K562 (cell line): ENCODE results near the gene PTTG1IP. TPM values are rescaled to one million over a fixed set of nuclear protein-coding genes. Genes with fewer than 3 reads are reported as not detected.

Experiments
- ADNP ChIP-seq: fragments of 200-800 bp; sonication (Bioruptor generic); IDR thresholded peaks from 2 replicates; pipeline ENCODE4 v1.6.1; 2016; ENCODE audit warnings: missing genetic modification characterization, missing compliant biosample characterization
- ARID2 ChIP-seq: fragments of 450-650 bp; IDR thresholded peaks from 2 replicates; pipeline ENCODE4 v1.6.1; 2017; ENCODE audit warnings: antibody characterized with exemption, mild to moderate bottlenecking
- CBFA2T3 ChIP-seq: fragments of 450-650 bp; IDR thresholded peaks from 2 replicates; pipeline ENCODE4 v1.6.1; 2017
- IFI16 ChIP-seq: fragments of 250-450 bp; sonication (Bioruptor Pico); IDR thresholded peaks from 2 replicates; pipeline ENCODE4 v2.1.2; 2022; ENCODE audit warnings: mild to moderate bottlenecking, inconsistent platforms
- NFRKB ChIP-seq: fragments of 450-650 bp; IDR thresholded peaks from 2 replicates; pipeline ENCODE4 v1.6.1; 2016; ENCODE audit warnings: low read depth
- RBM39 ChIP-seq: fragments of 200-400 bp; formaldehyde crosslinking; optimal IDR thresholded peaks from 2 replicates; pipeline ENCODE3; 2018; ENCODE audit warnings: low read depth, low read length
- SAFB ChIP-seq: fragments of 200-400 bp; formaldehyde crosslinking; IDR thresholded peaks from 2 replicates; pipeline ENCODE4 v1.6.1; 2017; ENCODE audit warnings: low read depth, low read length, borderline replicate concordance
- STAG1 ChIP-seq: sonication (generic); formaldehyde crosslinking; IDR thresholded peaks from 2 replicates; pipeline ENCODE4 v1.5.0; 2020; ENCODE audit warnings: missing genetic modification reagents, borderline replicate concordance
- SUPT5H ChIP-seq: fragments of 450-650 bp; IDR thresholded peaks from 2 replicates; pipeline ENCODE4 v1.6.1; 2016
- polyA plus RNA-seq, 8 experiments: library from polyadenylated mRNA; depleted of rRNA in 4 of 8; stranded (reverse) in 5 of 8; unstranded in 3 of 8; fragments of >200 nt; fragmentation: Nextera tagmentation in 2 of 8; fragmentation: Illumina TruSeq in 1 of 8; extraction: Ambion mirVana in 2 of 8; extraction: Trizol in 1 of 8; gene quantifications; 2 replicates each; pipeline versions ENCODE4 v1.2.1 to v1.2.3, GENCODE V29; 2011 to 2014; ENCODE audit warnings: inconsistent platforms in 1 of 8, missing spikeins in 1 of 8
- total RNA-seq, 7 experiments: library from RNA; depleted of rRNA in 6 of 7; stranded (reverse); fragments of >200 nt in 6 of 7; fragmentation: Illumina TruSeq in 2 of 7; extraction: Trizol in 2 of 7; gene quantifications; 2 replicates each; pipeline versions ENCODE4 v1.2.1 to v1.2.3, GENCODE V29; 2011 to 2021; ENCODE audit warnings: low replicate concordance in 1 of 7
- TF ChIP-seq, protein P1 (sequence below): fragments of 250-450 bp; sonication (Bioruptor Pico); IDR thresholded peaks from 2 replicates; pipeline ENCODE4 v1.8.0; 2022; ENCODE audit warnings: inconsistent platforms, mild to moderate bottlenecking, moderate library complexity, borderline replicate concordance
- TF ChIP-seq, protein P2 (sequence below): fragments of 250-450 bp; sonication (Bioruptor Pico); IDR thresholded peaks from 2 replicates; pipeline ENCODE4 v1.4.0; 2020; ENCODE audit warnings: mild to moderate bottlenecking, moderate library complexity
- TF ChIP-seq, protein P3 (sequence below), 3 experiments: fragments of 200-800 bp in 1 of 3; sonication (Bioruptor generic) in 1 of 3; sonication (generic) in 1 of 3; formaldehyde crosslinking in 1 of 3; IDR thresholded peaks; 2 replicates each; pipeline versions ENCODE4 v1.6.1 to v1.8.0; 2016 to 2022; ENCODE audit warnings: mild to moderate bottlenecking in 2 of 3, missing compliant biosample characterization in 2 of 3, missing genetic modification characterization in 2 of 3, missing genetic modification reagents in 1 of 3
- TF ChIP-seq, protein P4 (sequence below): fragments of 250-450 bp; sonication (Bioruptor Pico); IDR thresholded peaks from 2 replicates; pipeline ENCODE4 v1.4.0; 2020

Gene PTTG1IP
- total and polyA plus RNA-seq, 9 of the 15 experiments (the other 6 are each of a cell fraction or from before 2014, with no cell fraction given) = 5.0 to 99.3 (median 82.4) TPM

DNA sequence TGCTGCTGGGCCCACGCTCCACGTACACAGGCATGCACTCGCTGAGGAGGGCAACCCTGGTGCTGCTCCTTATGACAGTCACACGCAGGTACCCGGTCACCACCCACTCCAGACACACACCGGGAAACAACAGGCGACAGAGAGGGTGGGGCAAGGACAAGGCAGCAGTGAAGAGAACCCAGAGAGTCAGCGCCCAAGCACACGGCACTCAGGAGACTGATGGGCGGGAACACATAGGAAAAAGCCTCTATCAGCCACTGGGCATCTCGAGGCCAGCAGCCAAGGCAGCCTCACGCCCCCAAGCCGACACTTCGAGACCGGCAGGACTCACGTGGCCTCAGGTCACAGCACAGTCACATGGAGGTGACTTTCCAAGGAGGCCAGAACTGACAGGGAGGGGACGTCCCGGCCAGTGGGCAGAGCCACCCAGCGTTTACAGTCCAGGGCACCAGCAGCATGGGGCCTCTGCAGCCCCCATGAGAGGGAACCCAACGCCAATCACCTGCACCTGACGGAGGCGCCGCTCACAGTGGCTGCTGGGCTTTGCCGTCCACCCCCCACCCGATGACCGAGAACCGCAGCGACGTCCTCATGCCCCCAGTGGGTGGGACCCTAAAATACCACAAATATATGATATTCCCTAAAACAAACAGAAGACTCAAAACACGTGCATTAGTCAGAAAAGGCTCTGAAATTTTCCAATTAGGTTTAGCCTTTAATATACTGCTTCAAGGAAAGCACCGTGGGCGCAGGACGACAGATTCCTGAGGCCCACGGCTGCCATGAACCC lies 19.7 kb downstream of the PTTG1IP start (continued):
- TF ChIP-seq, protein P1, sequence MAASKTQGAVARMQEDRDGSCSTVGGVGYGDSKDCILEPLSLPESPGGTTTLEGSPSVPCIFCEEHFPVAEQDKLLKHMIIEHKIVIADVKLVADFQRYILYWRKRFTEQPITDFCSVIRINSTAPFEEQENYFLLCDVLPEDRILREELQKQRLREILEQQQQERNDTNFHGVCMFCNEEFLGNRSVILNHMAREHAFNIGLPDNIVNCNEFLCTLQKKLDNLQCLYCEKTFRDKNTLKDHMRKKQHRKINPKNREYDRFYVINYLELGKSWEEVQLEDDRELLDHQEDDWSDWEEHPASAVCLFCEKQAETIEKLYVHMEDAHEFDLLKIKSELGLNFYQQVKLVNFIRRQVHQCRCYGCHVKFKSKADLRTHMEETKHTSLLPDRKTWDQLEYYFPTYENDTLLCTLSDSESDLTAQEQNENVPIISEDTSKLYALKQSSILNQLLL (CRISPR knock-in tag) = no peak
- TF ChIP-seq, protein P2, sequence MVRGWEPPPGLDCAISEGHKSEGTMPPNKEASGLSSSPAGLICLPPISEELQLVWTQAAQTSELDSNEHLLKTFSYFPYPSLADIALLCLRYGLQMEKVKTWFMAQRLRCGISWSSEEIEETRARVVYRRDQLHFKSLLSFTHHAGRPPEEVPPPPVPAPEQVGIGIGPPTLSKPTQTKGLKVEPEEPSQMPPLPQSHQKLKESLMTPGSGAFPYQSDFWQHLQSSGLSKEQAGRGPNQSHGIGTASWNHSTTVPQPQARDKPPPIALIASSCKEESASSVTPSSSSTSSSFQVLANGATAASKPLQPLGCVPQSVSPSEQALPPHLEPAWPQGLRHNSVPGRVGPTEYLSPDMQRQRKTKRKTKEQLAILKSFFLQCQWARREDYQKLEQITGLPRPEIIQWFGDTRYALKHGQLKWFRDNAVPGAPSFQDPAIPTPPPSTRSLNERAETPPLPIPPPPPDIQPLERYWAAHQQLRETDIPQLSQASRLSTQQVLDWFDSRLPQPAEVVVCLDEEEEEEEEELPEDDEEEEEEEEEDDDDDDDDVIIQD = 0 out of 2 replicates have a peak, but pooled peaks have one; percentile 31
- no peak for TF ChIP-seq ARID2
- TF ChIP-seq NFRKB = no peak
- TF ChIP-seq IFI16 (CRISPR knock-in tag) = peak; percentile 54; the same call in 1 of the 2 replicates
- TF ChIP-seq, protein P3, sequence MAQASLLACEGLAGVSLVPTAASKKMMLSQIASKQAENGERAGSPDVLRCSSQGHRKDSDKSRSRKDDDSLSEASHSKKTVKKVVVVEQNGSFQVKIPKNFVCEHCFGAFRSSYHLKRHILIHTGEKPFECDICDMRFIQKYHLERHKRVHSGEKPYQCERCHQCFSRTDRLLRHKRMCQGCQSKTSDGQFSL (CRISPR knock-in tag; IDR thresholded peaks at IDR 0.05) = 0 out of 2 replicates have a peak, but pooled peaks have one; percentile 14
- TF ChIP-seq, protein P3 (tag; IDR thresholded peaks at IDR 0.05) = 0 out of 4 replicates have a peak, but pooled peaks of 1 of the 2 experiments have one; percentile 54
- TF ChIP-seq CBFA2T3 = no peak
- TF ChIP-seq STAG1 (CRISPR knock-in tag) = no peak
- TF ChIP-seq, protein P4, sequence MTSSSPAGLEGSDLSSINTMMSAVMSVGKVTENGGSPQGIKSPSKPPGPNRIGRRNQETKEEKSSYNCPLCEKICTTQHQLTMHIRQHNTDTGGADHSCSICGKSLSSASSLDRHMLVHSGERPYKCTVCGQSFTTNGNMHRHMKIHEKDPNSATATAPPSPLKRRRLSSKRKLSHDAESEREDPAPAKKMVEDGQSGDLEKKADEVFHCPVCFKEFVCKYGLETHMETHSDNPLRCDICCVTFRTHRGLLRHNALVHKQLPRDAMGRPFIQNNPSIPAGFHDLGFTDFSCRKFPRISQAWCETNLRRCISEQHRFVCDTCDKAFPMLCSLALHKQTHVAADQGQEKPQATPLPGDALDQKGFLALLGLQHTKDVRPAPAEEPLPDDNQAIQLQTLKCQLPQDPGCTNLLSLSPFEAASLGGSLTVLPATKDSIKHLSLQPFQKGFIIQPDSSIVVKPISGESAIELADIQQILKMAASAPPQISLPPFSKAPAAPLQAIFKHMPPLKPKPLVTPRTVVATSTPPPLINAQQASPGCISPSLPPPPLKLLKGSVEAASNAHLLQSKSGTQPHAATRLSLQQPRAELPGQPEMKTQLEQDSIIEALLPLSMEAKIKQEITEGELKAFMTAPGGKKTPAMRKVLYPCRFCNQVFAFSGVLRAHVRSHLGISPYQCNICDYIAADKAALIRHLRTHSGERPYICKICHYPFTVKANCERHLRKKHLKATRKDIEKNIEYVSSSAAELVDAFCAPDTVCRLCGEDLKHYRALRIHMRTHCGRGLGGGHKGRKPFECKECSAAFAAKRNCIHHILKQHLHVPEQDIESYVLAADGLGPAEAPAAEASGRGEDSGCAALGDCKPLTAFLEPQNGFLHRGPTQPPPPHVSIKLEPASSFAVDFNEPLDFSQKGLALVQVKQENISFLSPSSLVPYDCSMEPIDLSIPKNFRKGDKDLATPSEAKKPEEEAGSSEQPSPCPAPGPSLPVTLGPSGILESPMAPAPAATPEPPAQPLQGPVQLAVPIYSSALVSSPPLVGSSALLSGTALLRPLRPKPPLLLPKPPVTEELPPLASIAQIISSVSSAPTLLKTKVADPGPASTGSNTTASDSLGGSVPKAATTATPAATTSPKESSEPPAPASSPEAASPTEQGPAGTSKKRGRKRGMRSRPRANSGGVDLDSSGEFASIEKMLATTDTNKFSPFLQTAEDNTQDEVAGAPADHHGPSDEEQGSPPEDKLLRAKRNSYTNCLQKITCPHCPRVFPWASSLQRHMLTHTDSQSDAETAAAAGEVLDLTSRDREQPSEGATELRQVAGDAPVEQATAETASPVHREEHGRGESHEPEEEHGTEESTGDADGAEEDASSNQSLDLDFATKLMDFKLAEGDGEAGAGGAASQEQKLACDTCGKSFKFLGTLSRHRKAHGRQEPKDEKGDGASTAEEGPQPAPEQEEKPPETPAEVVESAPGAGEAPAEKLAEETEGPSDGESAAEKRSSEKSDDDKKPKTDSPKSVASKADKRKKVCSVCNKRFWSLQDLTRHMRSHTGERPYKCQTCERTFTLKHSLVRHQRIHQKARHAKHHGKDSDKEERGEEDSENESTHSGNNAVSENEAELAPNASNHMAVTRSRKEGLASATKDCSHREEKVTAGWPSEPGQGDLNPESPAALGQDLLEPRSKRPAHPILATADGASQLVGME (CRISPR knock-in tag) = no peak
- no peak for TF ChIP-seq RBM39
- TF ChIP-seq ADNP (tag) = no peak
- no peak for TF ChIP-seq SAFB
- TF ChIP-seq SUPT5H = no peak
